Fibroblast of peridontal ligament (primary cell): Measurements from ENCODE around the gene ZNF335.
A peak's percentile ranks its signal among the peaks of the same experiment; 100 is the strongest.
"Not testable (repeated sequence)": the region's sequence is repeated elsewhere in the genome, so short reads cannot be mapped to it uniquely, and the experiment has no call there.

Experiments used
- DNase-seq: peaks from one replicate; pipeline ENCODE4 v3.0.0-alpha.2; 2010; ENCODE audit errors: extremely low read depth

ZNF335 gene

GRCh38 chr20:45934586-45935415, 37.2 kb downstream of the ZNF335 start, which contains the start of gene PCIF1:
Gene PCIF1 (plus strand): TSS chr20:45934683. CDS start chr20:45939000, 4,317 bp downstream.
- DNase-seq: peak; percentile 97

- peak; percentile 31 for DNase-seq
These were observed 37.9 kb downstream of the ZNF335 start for GRCh38 chr20:45934046-45934585.

GRCh38 chr20:45933266-45934045, 38.5 kb downstream of the ZNF335 start:
- peak; percentile 60 for DNase-seq

GRCh38 chr20:45931680-45932079, 40.3 kb downstream of the ZNF335 start:
- not testable (repeated sequence) for DNase-seq

GRCh38 chr20:45927071-45927878, 44.7 kb downstream of the ZNF335 start:
- no peak for DNase-seq

- no peak for DNase-seq
These were observed 45.3 kb downstream of the ZNF335 start for GRCh38 chr20:45926731-45927070.

GRCh38 chr20:45925821-45926506, 46.0 kb downstream of the ZNF335 start:
- DNase-seq: no peak

GRCh38 chr20:45924391-45925261, 47.4 kb downstream of the ZNF335 start:
- peak; percentile 70 for DNase-seq

GRCh38 chr20:45921337-45922189, 50.4 kb downstream of the ZNF335 start:
- no peak for DNase-seq

- DNase-seq: no peak
These were observed 51.3 kb downstream of the ZNF335 start for GRCh38 chr20:45920462-45921336.

- DNase-seq: peak; percentile 86
These were observed 52.2 kb downstream of the ZNF335 start for GRCh38 chr20:45919542-45920399.

GRCh38 chr20:45918779-45919537, 53.0 kb downstream of the ZNF335 start:
- no peak for DNase-seq

- DNase-seq: peak; percentile 73
These were observed 53.7 kb downstream of the ZNF335 start for GRCh38 chr20:45918182-45918737.

GRCh38 chr20:45917790-45918141, 54.2 kb downstream of the ZNF335 start:
- peak; percentile 72 for DNase-seq

GRCh38 chr20:45913116-45913515, 58.9 kb downstream of the ZNF335 start:
- DNase-seq: no peak

- no peak for DNase-seq
These were observed 59.7 kb downstream of the ZNF335 start for GRCh38 chr20:45912344-45912682.
